Activated B cell treated with CpG ODN at 0.5 μM for 24 hours (primary cell): ENCODE results near the gene NWD2. TPM values are rescaled to one million over a fixed set of nuclear protein-coding genes. Genes with fewer than 3 reads are reported as not detected.

Source experiments
- ATAC-seq: fragments of 200-7000 bp; cut with Tn5 transposase; one replicate; pipeline ENCODE4 v1.10.0; 2021; ENCODE audit warnings: low read depth, mild to moderate bottlenecking, moderate library complexity
- CTCF ChIA-PET: fragments of 350-600 bp; sonication (Branson Sonifier 250); formaldehyde crosslinking; loops from one replicate; lab custom pipeline; 2021; ENCODE audit warnings: antibody characterized with exemption; lab: Charles Lee
- POLR2A ChIA-PET: fragments of 350-600 bp; sonication (Branson Sonifier 250); formaldehyde crosslinking; loops from one replicate; lab custom pipeline; 2021; ENCODE audit warnings: antibody characterized with exemption; lab: Charles Lee
- DNase-seq: peaks from one replicate; pipeline ENCODE4 v3.0.0; 2022
- H3K27ac Mint-ChIP-seq: one replicate; pipeline ENCODE4 v1.8.0; 2020; ENCODE audit warnings: mixed read lengths
- H3K27me3 Mint-ChIP-seq: one replicate; pipeline ENCODE4 v1.8.0; 2021; ENCODE audit warnings: mixed read lengths
- H3K36me3 Mint-ChIP-seq: one replicate; pipeline ENCODE4 v1.8.0; 2021; ENCODE audit warnings: low read depth, mixed read lengths
- H3K4me1 Mint-ChIP-seq: one replicate; pipeline ENCODE4 v1.8.0; 2021; ENCODE audit warnings: mixed read lengths
- H3K4me3 Mint-ChIP-seq: one replicate; pipeline ENCODE4 v1.8.0; 2020; ENCODE audit warnings: mild to moderate bottlenecking, mixed read lengths
- H3K9me3 Mint-ChIP-seq: one replicate; pipeline ENCODE4 v1.8.0; 2020; ENCODE audit warnings: mixed read lengths
- intact Hi-C: fragments of 100-400 bp; cut with micrococcal nuclease; formaldehyde crosslinking; loops from one replicate; pipeline ENCODE4 v1.15.1; 2024
- total RNA-seq: library from RNA; stranded (reverse); gene quantifications from 2 replicates; pipeline ENCODE4 v1.2.3, GENCODE V29; 2022
- TF ChIP-seq, protein P1 (sequence below): fragments of 200-600 bp; IDR thresholded peaks from one replicate; pipeline ENCODE4 v1.8.0; 2022; ENCODE audit warnings: antibody characterized with exemption, mild to moderate bottlenecking

NWD2 gene
- total RNA-seq, 1 donor from 2014 or later, result not detected

DNA sequence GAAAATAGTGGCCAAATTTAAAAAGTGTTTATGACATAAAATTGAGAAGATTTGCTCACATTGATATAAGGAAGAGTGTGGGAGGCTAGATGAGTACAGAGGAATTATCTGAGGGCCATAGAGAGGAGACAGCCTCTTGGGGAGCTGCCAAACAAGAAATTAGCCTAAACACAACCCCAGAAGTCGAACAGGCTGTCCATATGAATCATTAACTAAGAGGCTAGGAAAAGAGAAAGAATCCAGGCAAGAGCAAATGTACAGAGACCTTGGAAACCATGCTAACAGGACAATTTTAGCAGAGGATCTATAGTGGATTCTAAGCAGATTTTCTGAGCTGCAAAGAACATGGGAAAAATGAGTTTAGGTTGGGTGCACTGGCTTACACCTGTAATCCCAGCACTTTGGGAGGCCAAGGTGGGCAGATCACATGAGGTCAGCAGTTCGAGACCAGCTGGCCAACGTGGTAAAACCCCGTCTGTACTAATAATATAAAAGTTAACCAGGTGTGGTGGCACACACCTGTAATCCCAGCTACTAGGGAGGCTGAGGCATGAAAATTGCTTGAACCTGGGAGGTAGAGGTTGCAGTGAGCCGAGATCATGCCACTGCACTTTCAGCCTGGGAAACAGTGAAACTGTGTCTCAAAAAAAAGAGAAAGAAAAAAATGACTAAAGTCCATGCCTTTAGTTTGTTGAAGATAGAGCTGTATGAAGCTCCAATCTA lies 76.1 kb downstream of the NWD2 start:
- TF ChIP-seq, protein P1, sequence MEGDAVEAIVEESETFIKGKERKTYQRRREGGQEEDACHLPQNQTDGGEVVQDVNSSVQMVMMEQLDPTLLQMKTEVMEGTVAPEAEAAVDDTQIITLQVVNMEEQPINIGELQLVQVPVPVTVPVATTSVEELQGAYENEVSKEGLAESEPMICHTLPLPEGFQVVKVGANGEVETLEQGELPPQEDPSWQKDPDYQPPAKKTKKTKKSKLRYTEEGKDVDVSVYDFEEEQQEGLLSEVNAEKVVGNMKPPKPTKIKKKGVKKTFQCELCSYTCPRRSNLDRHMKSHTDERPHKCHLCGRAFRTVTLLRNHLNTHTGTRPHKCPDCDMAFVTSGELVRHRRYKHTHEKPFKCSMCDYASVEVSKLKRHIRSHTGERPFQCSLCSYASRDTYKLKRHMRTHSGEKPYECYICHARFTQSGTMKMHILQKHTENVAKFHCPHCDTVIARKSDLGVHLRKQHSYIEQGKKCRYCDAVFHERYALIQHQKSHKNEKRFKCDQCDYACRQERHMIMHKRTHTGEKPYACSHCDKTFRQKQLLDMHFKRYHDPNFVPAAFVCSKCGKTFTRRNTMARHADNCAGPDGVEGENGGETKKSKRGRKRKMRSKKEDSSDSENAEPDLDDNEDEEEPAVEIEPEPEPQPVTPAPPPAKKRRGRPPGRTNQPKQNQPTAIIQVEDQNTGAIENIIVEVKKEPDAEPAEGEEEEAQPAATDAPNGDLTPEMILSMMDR, result no peak
- ATAC-seq, result no peak
- ChIA-PET POLR2A (no interaction called here), CTCF (no interaction called here)
- H3K4me1 Mint-ChIP-seq, result no peaks in the 10 kb centered on the region
- H3K27ac Mint-ChIP-seq, result no peak overlapping the region
- no peak overlapping the region for H3K4me3 Mint-ChIP-seq
- peaks cover 6% of the 10 kb centered on the region for H3K9me3 Mint-ChIP-seq
- DNase-seq, result no peak
- H3K27me3 Mint-ChIP-seq, result no peaks in the 10 kb centered on the region
- H3K36me3 Mint-ChIP-seq, result no peaks in the 10 kb centered on the region
- intact Hi-C loops, result no loop called here

DNA sequence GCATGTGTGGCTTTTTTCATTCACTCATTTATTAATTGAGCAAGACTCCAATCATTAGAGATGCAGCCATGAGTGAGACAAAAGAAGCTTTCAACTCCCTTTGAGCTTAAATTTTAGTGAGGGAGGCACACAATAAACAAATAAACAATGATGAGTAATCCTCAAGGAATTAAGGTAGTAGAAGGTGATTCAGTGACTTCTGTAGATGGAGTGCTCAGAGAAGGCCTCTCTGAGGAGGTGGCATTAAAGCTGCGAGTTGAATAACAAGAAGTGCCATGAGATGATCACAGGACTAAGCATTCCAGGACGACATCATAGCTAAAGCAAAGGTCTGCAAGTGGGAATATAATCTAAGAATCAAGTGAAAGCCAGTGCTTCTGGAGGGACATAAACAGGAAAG lies 77.6 kb downstream of the NWD2 start:
- TF ChIP-seq, protein P1, result no peak
- CTCF ChIA-PET, result no interaction called here
- DNase-seq, result no peak
- Mint-ChIP-seq H3K27ac (no peak overlapping the region), H3K4me1 (no peaks in the 10 kb centered on the region), H3K36me3 (no peaks in the 10 kb centered on the region), H3K4me3 (no peak overlapping the region), H3K9me3 (peaks cover 6% of the 10 kb centered on the region), H3K27me3 (no peaks in the 10 kb centered on the region)
- POLR2A ChIA-PET, result no interaction called here
- intact Hi-C loops, result no loop called here
- no peak for ATAC-seq

DNA sequence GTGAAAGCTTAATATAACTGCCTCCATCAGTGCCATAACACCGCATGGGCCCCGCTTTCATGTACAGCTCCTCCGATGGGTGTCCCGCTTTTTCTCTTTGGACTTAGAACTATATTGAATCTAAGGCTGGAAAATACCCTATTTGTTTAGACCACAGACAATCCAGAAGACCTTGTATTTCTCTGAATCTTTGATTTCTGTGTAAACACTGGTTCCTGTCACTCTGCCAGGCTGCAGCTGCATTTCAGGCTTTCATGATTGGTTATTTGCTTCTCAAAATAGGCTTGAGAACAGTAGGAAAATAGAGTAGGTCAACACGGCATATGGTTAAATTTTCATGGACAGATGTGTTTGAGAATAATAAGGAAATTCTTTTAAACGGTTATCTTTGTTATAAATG lies 80.0 kb downstream of the NWD2 start:
- Mint-ChIP-seq H3K4me3 (no peak overlapping the region), H3K36me3 (no peaks in the 10 kb centered on the region), H3K9me3 (peaks cover 3% of the 10 kb centered on the region), H3K27me3 (no peaks in the 10 kb centered on the region), H3K27ac (no peak overlapping the region), H3K4me1 (no peaks in the 10 kb centered on the region)
- no peak for ATAC-seq
- CTCF ChIA-PET, result no interaction called here
- POLR2A ChIA-PET, result no interaction called here
- no peak for DNase-seq
- TF ChIP-seq, protein P1, result no peak
- intact Hi-C loops, result no loop called here

DNA sequence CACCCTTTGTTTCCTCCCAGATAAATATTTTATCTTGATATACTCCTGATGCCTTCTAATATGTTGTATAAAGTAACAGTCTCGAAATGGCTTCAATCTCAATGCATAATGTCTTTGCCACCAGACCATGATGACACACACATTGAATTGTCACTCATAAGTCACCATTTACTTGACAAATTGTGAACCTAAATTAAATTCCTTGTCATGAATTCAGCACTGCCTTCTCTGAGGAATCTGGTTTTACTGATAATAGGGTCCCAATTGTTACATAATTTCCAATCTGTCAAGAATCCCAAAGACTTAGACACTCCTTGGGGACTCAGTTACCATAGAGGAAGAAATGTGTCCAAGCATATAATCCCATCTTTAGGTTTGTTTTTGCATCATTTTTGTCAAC lies 82.3 kb downstream of the NWD2 start:
- Mint-ChIP-seq H3K9me3 (peaks cover 4% of the 10 kb centered on the region), H3K27ac (no peak overlapping the region), H3K36me3 (no peaks in the 10 kb centered on the region), H3K4me3 (no peak overlapping the region), H3K4me1 (no peaks in the 10 kb centered on the region), H3K27me3 (no peaks in the 10 kb centered on the region)
- no peak for DNase-seq
- no peak for ATAC-seq
- ChIA-PET CTCF (no interaction called here), POLR2A (no interaction called here)
- intact Hi-C loops, result no loop called here
- TF ChIP-seq, protein P1, result no peak

DNA sequence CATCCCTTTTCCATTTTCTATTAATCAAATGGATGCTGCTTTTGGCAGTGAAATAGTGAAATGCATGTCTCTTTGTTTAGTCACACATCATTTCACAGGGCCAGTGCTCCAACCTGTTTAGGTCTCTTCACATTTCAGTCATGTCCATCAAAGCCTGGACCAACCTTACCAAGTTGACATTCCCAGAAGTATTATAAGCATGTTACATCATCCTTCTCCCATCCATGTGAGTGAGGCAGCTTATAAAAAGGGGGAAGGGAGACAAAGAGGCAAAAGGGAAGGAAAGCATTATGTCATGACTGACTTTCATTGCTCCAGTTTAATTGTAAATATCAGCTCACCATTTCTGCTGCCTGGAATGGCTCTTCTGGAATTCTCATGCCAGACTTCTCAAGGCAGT lies 94.4 kb downstream of the NWD2 start:
- DNase-seq, result no peak
- H3K4me3 Mint-ChIP-seq, result no peak overlapping the region
- POLR2A ChIA-PET, result no interaction called here
- intact Hi-C loops, result no loop called here
- H3K27ac Mint-ChIP-seq, result no peak overlapping the region
- ATAC-seq, result no peak
- no peaks in the 10 kb centered on the region for H3K4me1 Mint-ChIP-seq
- TF ChIP-seq, protein P1, result no peak
- no peaks in the 10 kb centered on the region for H3K36me3 Mint-ChIP-seq
- no peaks in the 10 kb centered on the region for H3K27me3 Mint-ChIP-seq
- H3K9me3 Mint-ChIP-seq, result peaks cover 8% of the 10 kb centered on the region
- CTCF ChIA-PET, result no interaction called here
